ENCODE data around the gene TMPRSS13. TPM values are rescaled to one million over a fixed set of nuclear protein-coding genes. Genes with fewer than 3 reads are reported as not detected.

The TMPRSS13 gene
- total and polyA plus RNA-seq, 4 donors: 0.45 to 1.0 (median 0.54) TPM; not detected in 1

DNA sequence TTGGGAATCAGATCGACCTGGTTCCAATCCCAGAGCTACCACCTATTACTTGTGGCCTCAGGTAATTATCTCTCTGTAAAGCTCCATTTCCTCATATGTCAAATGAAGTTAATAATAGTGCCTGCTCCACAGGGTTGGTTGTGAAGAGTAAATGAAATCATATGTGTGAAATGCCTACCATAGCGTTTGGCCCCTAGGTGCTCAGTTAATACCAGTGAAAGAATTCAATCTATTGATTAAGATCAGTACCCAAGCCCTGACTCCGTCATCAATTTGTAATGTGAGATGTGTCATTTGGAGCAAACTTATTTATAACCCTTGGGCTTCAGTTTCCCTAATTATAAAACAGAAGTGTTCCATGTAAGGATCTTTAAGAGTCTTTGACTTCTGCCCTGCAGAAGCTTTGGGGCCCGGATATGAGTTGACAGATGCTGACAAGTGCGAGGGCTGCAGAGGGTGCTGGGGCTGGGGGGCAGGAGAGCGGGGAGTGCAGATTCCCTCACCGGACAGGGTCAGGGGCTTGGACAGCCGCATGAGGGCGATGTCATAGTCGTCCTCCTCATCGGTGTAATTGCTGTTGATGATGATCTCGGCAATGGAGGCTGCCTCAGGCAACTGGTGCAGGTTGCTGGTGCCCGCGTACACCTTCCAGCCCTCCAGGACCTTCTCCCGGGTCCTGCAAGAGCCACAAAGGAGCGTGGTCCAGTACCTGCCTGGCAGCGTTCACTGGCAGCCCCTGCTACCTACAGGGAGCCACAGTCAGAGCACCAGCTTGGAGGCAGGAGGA, 20.9 kb downstream of the TMPRSS13 start:
- Histone ChIP-seq H3K36me3 (ENCODE audit: control insufficient read depth in 1 of 2, insufficient read depth in 2 of 2, low read length in 1 of 2) (no peaks in the 10 kb centered on the region), H3K9me3 (ENCODE audit: control insufficient read depth, low read length) (no peaks in the 10 kb centered on the region), H3K4me3 (ENCODE audit: low read length in 2 of 2) (no peak overlapping the region), H3K4me1 (ENCODE audit: control insufficient read depth in 1 of 2, insufficient read depth in 2 of 2, low read length in 2 of 2) (no peaks in the 10 kb centered on the region), H3K27me3 (ENCODE audit: control insufficient read depth in 1 of 2, insufficient read depth in 2 of 2, low read length in 1 of 2) (no peaks in the 10 kb centered on the region), H3K27ac (ENCODE audit: low read depth in 1 of 2, low read length in 2 of 2) (no peak overlapping the region)
- ATAC-seq (ENCODE audit: low FRiP score) (no peak), DNase-seq (no peak)
- intact Hi-C loops (cut with DNase I): no loop called here
- WGBS, 2 donors: 86 to 87% methylated on average over 17 of the region's 17 CpGs

DNA sequence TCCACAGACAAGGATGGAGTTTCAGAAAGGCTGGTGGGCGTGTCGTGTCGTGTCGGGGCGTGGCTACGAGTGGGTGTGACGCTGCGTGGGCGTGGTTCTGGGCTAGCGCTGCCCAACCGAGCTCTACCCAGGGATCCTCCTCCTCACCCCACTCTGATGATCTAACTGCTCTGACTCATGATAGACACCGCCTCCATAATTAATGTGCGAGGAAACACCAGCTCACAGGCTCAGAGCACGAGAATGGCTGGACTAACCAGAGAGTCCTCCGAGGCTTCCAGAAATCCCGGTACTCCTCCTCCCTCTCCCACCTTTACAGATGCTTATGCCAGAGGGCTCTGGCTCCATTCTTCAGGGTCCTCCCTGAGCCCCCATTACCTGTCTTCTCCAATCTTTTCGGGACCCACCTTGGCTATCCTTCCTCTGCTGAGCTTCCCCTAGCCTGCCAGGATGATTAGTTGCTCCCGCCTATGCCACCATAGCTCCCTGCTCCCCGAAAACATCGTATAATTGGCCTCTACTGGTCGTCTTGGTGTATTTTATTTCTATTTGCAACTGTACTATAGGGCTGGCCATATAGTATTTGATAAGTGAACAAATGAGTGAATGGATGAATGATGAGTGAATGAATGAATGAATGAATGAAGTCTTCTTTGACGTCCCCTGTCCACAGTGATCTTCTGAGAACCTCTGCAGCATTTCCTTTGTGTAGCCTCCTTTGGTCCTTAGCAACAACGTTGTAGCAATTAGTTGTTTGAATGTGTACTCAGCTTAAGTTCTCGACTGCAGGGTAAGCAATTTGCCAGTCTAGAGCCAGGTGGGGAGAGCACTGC, 21.7 kb downstream of the TMPRSS13 start:
- Histone ChIP-seq H3K27ac (ENCODE audit: low read depth in 1 of 2, low read length in 2 of 2) (no peak overlapping the region), H3K4me3 (ENCODE audit: low read length in 2 of 2) (no peak overlapping the region), H3K36me3 (ENCODE audit: control insufficient read depth in 1 of 2, insufficient read depth in 2 of 2, low read length in 1 of 2) (no peaks in the 10 kb centered on the region), H3K9me3 (ENCODE audit: control insufficient read depth, low read length) (no peaks in the 10 kb centered on the region), H3K27me3 (ENCODE audit: control insufficient read depth in 1 of 2, insufficient read depth in 2 of 2, low read length in 1 of 2) (no peaks in the 10 kb centered on the region), H3K4me1 (ENCODE audit: control insufficient read depth in 1 of 2, insufficient read depth in 2 of 2, low read length in 2 of 2) (no peaks in the 10 kb centered on the region)
- intact Hi-C loops (cut with DNase I): no loop called here
- 29 to 30% methylated on average over 24 of the region's 24 CpGs for WGBS, 2 donors
- DNase-seq (peak; percentile 87 to 93), ATAC-seq (ENCODE audit: low FRiP score) (peak; percentile 88)

DNA sequence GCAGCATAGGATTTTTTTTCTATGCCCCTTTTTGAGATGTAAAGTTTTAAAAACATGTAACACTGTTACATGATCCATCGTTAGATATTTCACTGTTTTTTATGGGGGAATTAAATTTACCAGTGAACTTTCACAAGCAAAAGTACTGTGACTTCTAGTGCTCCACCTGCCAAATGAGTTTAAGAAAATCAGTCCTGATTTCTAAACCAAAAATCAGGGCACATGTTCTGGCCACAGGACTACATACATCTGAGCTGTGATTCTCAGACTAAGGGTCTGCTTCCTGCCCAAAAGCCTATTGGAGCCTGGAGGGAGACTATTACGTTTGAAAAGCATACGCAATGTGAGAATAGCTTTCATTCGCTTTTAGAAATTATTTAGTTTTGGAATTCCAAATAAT, 22.5 kb downstream of the TMPRSS13 start:
- intact Hi-C loops (cut with DNase I): no loop called here
- H3K27me3 ChIP-seq (ENCODE audit: control insufficient read depth in 1 of 2, insufficient read depth in 2 of 2, low read length in 1 of 2): no peaks in the 10 kb centered on the region
- H3K4me3 ChIP-seq (ENCODE audit: low read length in 2 of 2): no peak overlapping the region
- WGBS, 2 donors: 53 to 59% methylated on average over 4 of the region's 4 CpGs
- no peak overlapping the region for H3K27ac ChIP-seq (ENCODE audit: low read depth in 1 of 2, low read length in 2 of 2)
- H3K4me1 ChIP-seq (ENCODE audit: control insufficient read depth in 1 of 2, insufficient read depth in 2 of 2, low read length in 2 of 2): no peaks in the 10 kb centered on the region
- no peak for DNase-seq
- H3K36me3 ChIP-seq (ENCODE audit: control insufficient read depth in 1 of 2, insufficient read depth in 2 of 2, low read length in 1 of 2): no peaks in the 10 kb centered on the region
- ATAC-seq (ENCODE audit: low FRiP score): no peak
- no peaks in the 10 kb centered on the region for H3K9me3 ChIP-seq (ENCODE audit: control insufficient read depth, low read length)

DNA sequence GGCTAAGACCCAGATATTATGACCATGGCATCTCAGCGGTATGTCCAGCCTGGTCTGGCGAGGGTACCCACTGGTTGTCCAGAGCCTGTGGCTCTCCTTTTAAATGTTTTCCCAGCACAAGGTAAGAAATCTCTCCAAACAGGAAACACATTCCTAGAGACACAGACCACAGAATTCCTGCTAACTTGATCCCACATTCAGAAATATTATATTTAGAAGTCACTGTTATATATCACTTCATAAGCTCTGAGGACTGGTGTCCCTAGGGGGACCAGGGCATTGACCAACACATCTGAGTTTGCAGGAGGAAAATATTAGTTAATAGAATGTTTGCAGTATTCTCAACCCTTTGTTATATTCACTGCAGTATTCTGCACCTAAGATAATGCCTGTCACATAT, 23.1 kb downstream of the TMPRSS13 start:
- ATAC-seq (ENCODE audit: low FRiP score): no peak
- WGBS, 2 donors: 88% methylated on average over 2 of the region's 2 CpGs
- Histone ChIP-seq H3K27ac (ENCODE audit: low read depth in 1 of 2, low read length in 2 of 2) (no peak overlapping the region), H3K27me3 (ENCODE audit: control insufficient read depth in 1 of 2, insufficient read depth in 2 of 2, low read length in 1 of 2) (no peaks in the 10 kb centered on the region), H3K4me3 (ENCODE audit: low read length in 2 of 2) (no peak overlapping the region), H3K36me3 (ENCODE audit: control insufficient read depth in 1 of 2, insufficient read depth in 2 of 2, low read length in 1 of 2) (no peaks in the 10 kb centered on the region), H3K9me3 (ENCODE audit: control insufficient read depth, low read length) (no peaks in the 10 kb centered on the region), H3K4me1 (ENCODE audit: control insufficient read depth in 1 of 2, insufficient read depth in 2 of 2, low read length in 2 of 2) (no peaks in the 10 kb centered on the region)
- intact Hi-C loops (cut with DNase I): no loop called here
- DNase-seq: no peak

DNA sequence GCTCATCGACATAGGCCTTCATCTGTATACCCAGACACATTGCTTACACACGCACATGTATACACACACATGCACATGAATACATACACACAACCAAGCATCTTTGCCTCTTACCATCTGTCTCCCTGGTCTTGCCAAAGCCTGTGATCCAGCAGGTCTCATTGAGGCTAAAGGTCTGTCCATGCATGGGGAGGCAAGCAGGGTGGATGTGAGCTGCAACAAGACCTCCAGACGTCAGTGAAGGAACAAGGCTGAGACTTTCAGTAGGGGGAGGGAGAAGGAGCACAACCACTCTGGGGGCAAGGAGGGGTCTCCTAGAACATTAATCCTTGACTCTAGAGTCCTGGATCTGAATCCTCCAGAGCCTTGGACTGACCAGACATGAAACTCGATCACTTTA, 23.7 kb downstream of the TMPRSS13 start:
- intact Hi-C loops (cut with DNase I): no loop called here
- WGBS, 2 donors: 68 to 84% methylated on average over 4 of the region's 4 CpGs

DNA sequence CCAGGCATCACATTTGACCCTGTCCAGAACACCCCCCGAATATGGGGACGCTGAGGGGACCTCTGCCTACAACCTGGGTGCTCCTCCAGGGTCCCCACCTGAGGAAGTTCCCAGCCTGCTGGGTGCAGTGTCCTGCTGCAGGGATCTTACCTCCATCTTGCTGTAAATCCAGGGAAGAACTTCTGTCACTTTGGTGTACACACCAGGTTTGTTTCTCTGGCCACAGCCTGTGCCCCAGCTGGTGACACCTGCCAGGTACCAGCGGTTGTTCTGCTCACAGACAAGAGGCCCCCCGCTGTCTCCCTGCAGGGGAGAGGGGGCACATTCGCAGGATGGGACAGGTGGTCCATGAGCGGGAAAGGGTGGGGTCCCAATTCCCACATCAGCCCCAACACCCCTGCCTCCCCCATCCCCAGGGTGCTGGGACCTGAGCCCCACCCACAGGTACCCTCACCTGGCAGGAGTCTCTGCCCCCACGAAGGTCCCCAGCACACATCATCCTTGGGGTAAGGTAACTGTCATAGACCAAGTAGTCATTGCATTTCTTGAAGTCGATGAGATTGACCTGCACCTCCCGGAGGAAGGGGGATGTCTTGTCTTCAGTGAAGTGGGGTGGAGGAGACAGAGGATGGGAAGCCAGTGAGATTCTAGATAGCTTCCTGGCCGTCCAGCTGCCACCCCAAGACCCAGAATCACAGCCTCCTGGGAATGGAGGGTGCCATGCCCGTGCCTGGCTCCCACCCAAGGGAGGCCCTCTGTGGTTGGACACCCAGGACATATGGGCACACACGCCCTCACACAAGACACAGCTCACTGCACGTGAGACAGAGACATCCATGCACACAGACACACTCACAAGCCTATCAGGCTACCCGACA, 25.5 kb downstream of the TMPRSS13 start:
- intact Hi-C loops (cut with DNase I): no loop called here
- WGBS, 2 donors: 87% methylated on average over 13 to 14 of the region's 14 CpGs
- no peaks in the 10 kb centered on the region for H3K36me3 ChIP-seq (ENCODE audit: control insufficient read depth in 1 of 2, insufficient read depth in 2 of 2, low read length in 1 of 2)
- no peak overlapping the region for H3K27ac ChIP-seq (ENCODE audit: low read depth in 1 of 2, low read length in 2 of 2)
- no peaks in the 10 kb centered on the region for H3K9me3 ChIP-seq (ENCODE audit: control insufficient read depth, low read length)
- DNase-seq (no peak), ATAC-seq (ENCODE audit: low FRiP score) (no peak)
- no peak overlapping the region for H3K4me3 ChIP-seq (ENCODE audit: low read length in 2 of 2)
- H3K4me1 ChIP-seq (ENCODE audit: control insufficient read depth in 1 of 2, insufficient read depth in 2 of 2, low read length in 2 of 2): no peaks in the 10 kb centered on the region
- no peaks in the 10 kb centered on the region for H3K27me3 ChIP-seq (ENCODE audit: control insufficient read depth in 1 of 2, insufficient read depth in 2 of 2, low read length in 1 of 2)

More for the DNA sequence above, 23.7 kb downstream of the TMPRSS13 start:
- no peaks in the 10 kb centered on the region for H3K9me3 ChIP-seq (ENCODE audit: control insufficient read depth, low read length)
- H3K27me3 ChIP-seq (ENCODE audit: control insufficient read depth in 1 of 2, insufficient read depth in 2 of 2, low read length in 1 of 2): no peaks in the 10 kb centered on the region
- no peak overlapping the region for H3K4me3 ChIP-seq (ENCODE audit: low read length in 2 of 2)
- ATAC-seq (ENCODE audit: low FRiP score): no peak
- H3K27ac ChIP-seq (ENCODE audit: low read depth in 1 of 2, low read length in 2 of 2): no peak overlapping the region
- no peaks in the 10 kb centered on the region for H3K36me3 ChIP-seq (ENCODE audit: control insufficient read depth in 1 of 2, insufficient read depth in 2 of 2, low read length in 1 of 2)
- H3K4me1 ChIP-seq (ENCODE audit: control insufficient read depth in 1 of 2, insufficient read depth in 2 of 2, low read length in 2 of 2): no peaks in the 10 kb centered on the region
- no peak for DNase-seq

DNA sequence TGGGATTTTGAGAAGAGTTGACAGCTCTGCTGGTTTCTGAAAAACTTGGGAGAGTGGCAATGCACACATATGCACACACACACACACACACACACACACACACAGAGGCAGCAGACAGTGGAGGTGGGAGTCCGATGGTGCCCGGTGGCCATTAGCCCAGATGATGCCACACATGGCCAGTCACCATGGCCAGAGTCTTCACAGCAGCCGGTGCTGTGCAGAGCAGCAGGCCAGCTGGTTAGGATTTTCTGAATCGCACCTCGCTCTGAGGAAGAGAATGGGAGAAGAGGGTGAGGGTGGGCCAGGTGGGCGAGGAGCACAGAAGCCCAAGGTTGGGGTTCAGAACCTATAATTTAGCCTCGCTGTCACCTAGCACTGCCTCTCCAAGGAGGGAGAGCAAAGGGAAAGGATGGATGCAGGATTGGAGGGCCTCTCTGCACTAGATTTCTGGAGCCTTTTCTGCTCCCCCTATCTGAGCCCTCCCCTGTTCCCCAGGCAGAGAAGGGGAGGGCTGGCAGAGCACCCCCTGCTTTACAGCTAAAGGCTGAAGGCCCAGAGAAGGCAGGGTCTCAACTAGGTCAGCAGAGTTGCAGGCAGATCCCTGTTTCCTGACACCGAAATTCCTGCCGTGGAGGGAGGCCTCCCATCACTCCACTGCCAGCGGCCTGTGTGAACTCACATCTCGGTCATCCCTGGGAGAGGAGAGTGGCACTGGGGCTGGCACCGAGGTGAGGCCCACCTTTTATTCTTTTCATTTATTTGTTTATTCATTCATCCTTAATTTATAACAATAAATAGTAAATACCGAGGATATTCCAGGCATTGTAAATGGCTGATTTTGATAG, 27.0 kb downstream of the TMPRSS13 start:
- Histone ChIP-seq H3K4me1 (ENCODE audit: control insufficient read depth in 1 of 2, insufficient read depth in 2 of 2, low read length in 2 of 2) (no peaks in the 10 kb centered on the region), H3K9me3 (ENCODE audit: control insufficient read depth, low read length) (no peaks in the 10 kb centered on the region), H3K4me3 (ENCODE audit: low read length in 2 of 2) (no peak overlapping the region), H3K27me3 (ENCODE audit: control insufficient read depth in 1 of 2, insufficient read depth in 2 of 2, low read length in 1 of 2) (no peaks in the 10 kb centered on the region), H3K36me3 (ENCODE audit: control insufficient read depth in 1 of 2, insufficient read depth in 2 of 2, low read length in 1 of 2) (no peaks in the 10 kb centered on the region), H3K27ac (ENCODE audit: low read depth in 1 of 2, low read length in 2 of 2) (no peak overlapping the region)
- DNase-seq (no peak), ATAC-seq (ENCODE audit: low FRiP score) (no peak)
- intact Hi-C loops (cut with DNase I): no loop called here
- 84 to 91% methylated on average over 13 of the region's 13 CpGs for WGBS, 2 donors

DNA sequence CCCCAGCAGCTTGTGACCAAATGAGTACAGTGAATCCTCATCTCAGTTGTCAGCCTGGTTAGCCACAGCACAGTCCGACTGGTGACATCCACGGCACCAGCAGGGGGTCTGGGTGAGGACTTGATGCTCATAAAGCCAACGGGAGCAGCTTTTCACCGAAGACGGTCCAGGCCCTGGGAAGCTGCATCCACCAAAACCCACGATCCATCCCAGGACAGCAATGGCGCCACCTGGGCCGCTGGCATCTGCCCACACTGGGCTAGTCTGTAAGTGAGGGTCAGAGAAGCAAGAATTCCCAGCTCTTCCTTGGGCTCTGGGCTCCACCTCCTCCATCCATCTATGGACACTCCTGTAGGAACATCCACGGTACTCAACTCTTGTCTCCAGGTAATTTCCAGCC, 27.6 kb downstream of the TMPRSS13 start:
- Histone ChIP-seq H3K27ac (ENCODE audit: low read depth in 1 of 2, low read length in 2 of 2) (no peak overlapping the region), H3K4me1 (ENCODE audit: control insufficient read depth in 1 of 2, insufficient read depth in 2 of 2, low read length in 2 of 2) (no peaks in the 10 kb centered on the region), H3K9me3 (ENCODE audit: control insufficient read depth, low read length) (no peaks in the 10 kb centered on the region), H3K27me3 (ENCODE audit: control insufficient read depth in 1 of 2, insufficient read depth in 2 of 2, low read length in 1 of 2) (no peaks in the 10 kb centered on the region), H3K4me3 (ENCODE audit: low read length in 2 of 2) (no peak overlapping the region), H3K36me3 (ENCODE audit: control insufficient read depth in 1 of 2, insufficient read depth in 2 of 2, low read length in 1 of 2) (no peaks in the 10 kb centered on the region)
- WGBS, 2 donors: 92 to 94% methylated on average over 9 of the region's 9 CpGs
- DNase-seq (no peak), ATAC-seq (ENCODE audit: low FRiP score) (no peak)
- intact Hi-C loops (cut with DNase I): no loop called here

Measured in aorta (tissue), 5 donors.